Left ventricle myocardium inferior (tissue), 1 donor: ENCODE measurements around the gene ZNF385B. TPM values are rescaled to one million over a fixed set of nuclear protein-coding genes. Genes with fewer than 3 reads are reported as not detected.
A peak's percentile ranks its signal among the peaks of the same experiment; 100 is the strongest.

ENCODE experiments used
- DNase-seq: peaks from one replicate; pipeline ENCODE4 v3.0.0-alpha.2; 2020
- H3K27ac ChIP-seq: fragments of 200-600 bp; replicated peaks from 2 replicates; pipeline ENCODE4 v1.8.0; 2021
- H3K27me3 ChIP-seq: fragments of 200-600 bp; 2 replicates; pipeline ENCODE4 v1.8.0; 2021; ENCODE audit warnings: low read depth
- H3K36me3 ChIP-seq: fragments of 200-600 bp; 2 replicates; pipeline ENCODE4 v1.8.0; 2021
- H3K4me1 ChIP-seq: fragments of 200-600 bp; 2 replicates; pipeline ENCODE4 v1.8.0; 2021
- H3K4me3 ChIP-seq: fragments of 200-600 bp; 2 replicates; pipeline ENCODE4 v1.8.0; 2021; ENCODE audit warnings: mild to moderate bottlenecking, moderate library complexity
- H3K9me3 ChIP-seq: fragments of 200-600 bp; replicated peaks from 2 replicates; pipeline ENCODE4 v1.8.0; 2021
- intact Hi-C: fragments of 100-400 bp; cut with micrococcal nuclease; formaldehyde crosslinking; loops from one replicate; pipeline ENCODE4 v1.11.0; 2022
- total RNA-seq: library from RNA; stranded (reverse); fragmentation: NEBNext Ultra II Directional; extraction: Animal tissue kit (Norgen Biotek cat#: 25700); gene quantifications from one replicate; pipeline ENCODE4 v1.2.1, GENCODE V29; 2021
- TF ChIP-seq, protein P1 (sequence below): fragments of 200-600 bp; IDR thresholded peaks from 2 replicates; pipeline ENCODE4 v1.8.0; 2021; ENCODE audit warnings: antibody characterized with exemption, mild to moderate bottlenecking, borderline replicate concordance
- donor health status: DM: no; HTN: yes; CAD: no; lungs with severe emphysema.

The ZNF385B gene
- total RNA-seq, 1 donor from 2014 or later, result 0.14 TPM

DNA sequence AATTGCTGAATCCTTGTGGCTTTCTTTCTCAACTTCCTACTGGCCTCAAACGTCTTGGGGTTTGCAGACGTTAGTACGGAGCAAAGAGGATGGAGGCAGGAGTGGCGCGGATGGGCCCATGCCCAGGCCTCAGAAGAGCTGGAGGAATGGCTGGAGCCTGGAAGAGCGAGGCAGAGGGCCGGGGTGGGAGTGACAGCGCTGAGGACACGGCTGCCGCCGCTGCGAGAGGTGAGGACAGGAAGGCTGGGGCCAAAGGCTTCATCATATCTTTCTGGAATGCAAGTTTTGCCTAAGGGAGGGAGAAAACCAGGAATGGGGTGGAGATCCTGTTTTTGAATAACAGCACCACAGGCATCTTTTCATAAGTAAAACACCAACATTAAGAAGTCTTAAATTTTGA is 418.2 kb downstream of the ZNF385B start:
- Histone ChIP-seq H3K4me1 (peaks cover 5% of the 10 kb centered on the region), H3K27ac (peak overlapping the region; percentile 7), H3K36me3 (no peaks in the 10 kb centered on the region), H3K9me3 (no peaks in the 10 kb centered on the region), H3K4me3 (no peak overlapping the region), H3K27me3 (peaks cover 41% of the 10 kb centered on the region)
- peak; percentile 52 for DNase-seq
- intact Hi-C loops, result no loop called here
- TF ChIP-seq, protein P1, sequence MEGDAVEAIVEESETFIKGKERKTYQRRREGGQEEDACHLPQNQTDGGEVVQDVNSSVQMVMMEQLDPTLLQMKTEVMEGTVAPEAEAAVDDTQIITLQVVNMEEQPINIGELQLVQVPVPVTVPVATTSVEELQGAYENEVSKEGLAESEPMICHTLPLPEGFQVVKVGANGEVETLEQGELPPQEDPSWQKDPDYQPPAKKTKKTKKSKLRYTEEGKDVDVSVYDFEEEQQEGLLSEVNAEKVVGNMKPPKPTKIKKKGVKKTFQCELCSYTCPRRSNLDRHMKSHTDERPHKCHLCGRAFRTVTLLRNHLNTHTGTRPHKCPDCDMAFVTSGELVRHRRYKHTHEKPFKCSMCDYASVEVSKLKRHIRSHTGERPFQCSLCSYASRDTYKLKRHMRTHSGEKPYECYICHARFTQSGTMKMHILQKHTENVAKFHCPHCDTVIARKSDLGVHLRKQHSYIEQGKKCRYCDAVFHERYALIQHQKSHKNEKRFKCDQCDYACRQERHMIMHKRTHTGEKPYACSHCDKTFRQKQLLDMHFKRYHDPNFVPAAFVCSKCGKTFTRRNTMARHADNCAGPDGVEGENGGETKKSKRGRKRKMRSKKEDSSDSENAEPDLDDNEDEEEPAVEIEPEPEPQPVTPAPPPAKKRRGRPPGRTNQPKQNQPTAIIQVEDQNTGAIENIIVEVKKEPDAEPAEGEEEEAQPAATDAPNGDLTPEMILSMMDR, result no peak

- intact Hi-C loops, result no loop called here
- Histone ChIP-seq H3K9me3 (no peaks in the 10 kb centered on the region), H3K27me3 (peaks cover 38% of the 10 kb centered on the region), H3K4me3 (no peak overlapping the region), H3K4me1 (peaks cover 5% of the 10 kb centered on the region), H3K36me3 (no peaks in the 10 kb centered on the region), H3K27ac (no peak overlapping the region)
- TF ChIP-seq, protein P1, result no peak
- DNase-seq, result no peak
Observed at GRCh38 chr2:179442206-179442605, 419.2 kb downstream of the ZNF385B start.

DNA sequence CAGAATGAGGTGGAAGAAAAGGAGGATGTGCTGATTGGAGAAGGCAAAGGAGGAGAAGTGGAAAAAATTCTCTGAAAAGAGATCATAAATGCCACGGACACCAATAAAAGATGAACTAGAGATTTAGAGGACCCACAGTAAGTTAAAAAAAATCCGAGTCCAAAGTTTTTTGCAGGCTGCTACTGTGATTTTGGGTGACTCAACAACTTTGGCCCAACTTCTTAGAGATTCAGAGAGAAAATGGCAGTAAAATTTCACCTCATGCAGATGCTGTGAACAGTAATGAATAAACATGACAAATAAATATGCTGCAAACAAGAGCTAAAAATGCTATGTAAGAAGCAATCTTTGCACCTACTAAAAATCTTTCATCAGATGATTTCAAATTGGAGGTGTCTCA is 419.9 kb downstream of the ZNF385B start:
- H3K4me1 ChIP-seq, result peaks cover 5% of the 10 kb centered on the region
- DNase-seq, result no peak
- H3K36me3 ChIP-seq, result no peaks in the 10 kb centered on the region
- H3K4me3 ChIP-seq, result no peak overlapping the region
- TF ChIP-seq, protein P1, result no peak
- intact Hi-C loops, result no loop called here
- H3K27me3 ChIP-seq, result peaks cover 37% of the 10 kb centered on the region
- H3K9me3 ChIP-seq, result no peaks in the 10 kb centered on the region
- no peak overlapping the region for H3K27ac ChIP-seq

- peaks cover 37% of the 10 kb centered on the region for H3K27me3 ChIP-seq
- no peak overlapping the region for H3K4me3 ChIP-seq
- no peak for DNase-seq
- no peaks in the 10 kb centered on the region for H3K9me3 ChIP-seq
- H3K27ac ChIP-seq, result no peak overlapping the region
- peaks cover 5% of the 10 kb centered on the region for H3K4me1 ChIP-seq
- intact Hi-C loops, result no loop called here
- TF ChIP-seq, protein P1, result peak; percentile 69
- H3K36me3 ChIP-seq, result no peaks in the 10 kb centered on the region
Observed at GRCh38 chr2:179440642-179441251, 420.7 kb downstream of the ZNF385B start.

- Histone ChIP-seq H3K27me3 (peaks cover 31% of the 10 kb centered on the region), H3K36me3 (no peaks in the 10 kb centered on the region), H3K9me3 (no peaks in the 10 kb centered on the region), H3K27ac (no peak overlapping the region), H3K4me3 (no peak overlapping the region), H3K4me1 (peaks cover 5% of the 10 kb centered on the region)
- intact Hi-C loops, result no loop called here
- TF ChIP-seq, protein P1, result no peak
- no peak for DNase-seq
Observed at GRCh38 chr2:179438654-179439053, 422.8 kb downstream of the ZNF385B start.

GRCh38 chr2:179437430-179437829 is 424.0 kb downstream of the ZNF385B start:
- no peak overlapping the region for H3K27ac ChIP-seq
- DNase-seq, result no peak
- no peaks in the 10 kb centered on the region for H3K9me3 ChIP-seq
- no peaks in the 10 kb centered on the region for H3K4me1 ChIP-seq
- TF ChIP-seq, protein P1, result no peak
- no peak overlapping the region for H3K4me3 ChIP-seq
- peaks cover 28% of the 10 kb centered on the region for H3K27me3 ChIP-seq
- H3K36me3 ChIP-seq, result no peaks in the 10 kb centered on the region
- intact Hi-C loops, result no loop called here
